GM23338 (cell line): ENCODE results near the gene APLN. TPM values are rescaled to one million over a fixed set of nuclear protein-coding genes. Genes with fewer than 3 reads are reported as not detected.

ENCODE experiments used
- ATAC-seq: fragments of 200-7000 bp; cut with Tn5 transposase; 3 replicates; pipeline ENCODE4 v1.9.1; 2020
- DNase-seq: peaks from one replicate; pipeline ENCODE4 v3.0.0-alpha.2; 2015; ENCODE audit warnings: low spot score
- H2AFZ ChIP-seq: fragments of 200-600 bp; sonication (generic); 2 replicates; pipeline ENCODE4 v1.8.0; 2016; ENCODE audit warnings: antibody characterized with exemption, mild to moderate bottlenecking, moderate library complexity
- H3F3A ChIP-seq: fragments of 200-600 bp; sonication (generic); replicated peaks from 2 replicates; pipeline ENCODE4 v1.8.0; 2017; ENCODE audit warnings: antibody characterized with exemption, mixed run types, low read depth
- H3K27ac ChIP-seq: fragments of 200-600 bp; sonication (generic); 2 replicates; pipeline ENCODE4 v1.6.1; 2016; ENCODE audit warnings: low read depth
- H3K27me3 ChIP-seq: fragments of 200-600 bp; sonication (generic); 2 replicates; pipeline ENCODE4 v1.8.0; 2016; ENCODE audit warnings: mild to moderate bottlenecking, mixed run types, moderate library complexity; ENCODE audit not compliant: insufficient read depth
- H3K36me3 ChIP-seq: fragments of 200-600 bp; sonication (generic); 2 replicates; pipeline ENCODE4 v1.8.0; 2016; ENCODE audit warnings: mild to moderate bottlenecking; ENCODE audit not compliant: insufficient read depth
- H3K4me1 ChIP-seq: fragments of 200-600 bp; sonication (generic); 2 replicates; pipeline ENCODE4 v1.8.0; 2016; ENCODE audit warnings: mild to moderate bottlenecking, moderate library complexity; ENCODE audit not compliant: insufficient read depth
- H3K4me2 ChIP-seq: fragments of 200-600 bp; sonication (generic); 2 replicates; pipeline ENCODE4 v1.7.1; 2017; ENCODE audit warnings: mixed run types
- H3K4me3 ChIP-seq: fragments of 200-600 bp; sonication (generic); 2 replicates; pipeline ENCODE4 v1.6.1; 2016; ENCODE audit warnings: mixed run types
- H3K79me2 ChIP-seq: fragments of 200-600 bp; sonication (generic); replicated peaks from 2 replicates; pipeline ENCODE4 v1.8.0; 2017; ENCODE audit warnings: mild to moderate bottlenecking; ENCODE audit not compliant: insufficient read depth
- H3K9me2 ChIP-seq: fragments of 200-600 bp; sonication (generic); 2 replicates; pipeline ENCODE4 v1.8.0; 2017; ENCODE audit not compliant: insufficient read depth
- H4K20me1 ChIP-seq: fragments of 200-600 bp; sonication (generic); replicated peaks from 2 replicates; pipeline ENCODE4 v1.8.0; 2017; ENCODE audit warnings: mild to moderate bottlenecking; ENCODE audit not compliant: insufficient read depth
- H3K27ac Mint-ChIP-seq: 2 replicates; pipeline ENCODE4 v1.8.0; 2020; ENCODE audit warnings: inconsistent platforms, mild to moderate bottlenecking, moderate library complexity, mixed read lengths
- H3K27me3 Mint-ChIP-seq: 3 replicates; pipeline ENCODE4 v1.8.0; 2022; ENCODE audit warnings: low read depth, mild to moderate bottlenecking, moderate library complexity, mixed read lengths, inconsistent platforms; ENCODE audit not compliant: insufficient read depth, poor library complexity
- H3K36me3 Mint-ChIP-seq: 3 replicates; pipeline ENCODE4 v1.8.0; 2021; ENCODE audit warnings: low read depth, mild to moderate bottlenecking, inconsistent platforms, moderate library complexity, mixed read lengths
- H3K4me1 Mint-ChIP-seq: 3 replicates; pipeline ENCODE4 v1.8.0; 2020; ENCODE audit warnings: mild to moderate bottlenecking, inconsistent platforms, mixed read lengths
- H3K4me3 Mint-ChIP-seq: 3 replicates; pipeline ENCODE4 v1.8.0; 2021; ENCODE audit warnings: moderate library complexity, mild to moderate bottlenecking, inconsistent platforms, mixed read lengths
- H3K9me3 Mint-ChIP-seq: 3 replicates; pipeline ENCODE4 v1.8.0; 2020; ENCODE audit warnings: moderate library complexity, mild to moderate bottlenecking, inconsistent platforms, mixed read lengths
- EZH2 ChIP-seq: fragments of 200-600 bp; sonication (generic); IDR thresholded peaks from one replicate; pipeline ENCODE4 v1.8.0; 2017; ENCODE audit warnings: antibody characterized with exemption, mild to moderate bottlenecking, low read depth; ENCODE audit not compliant: unreplicated experiment
- JUNB ChIP-seq: IDR thresholded peaks from one replicate; pipeline ENCODE4 v1.6.1; 2016; ENCODE audit warnings: antibody characterized with exemption; ENCODE audit not compliant: unreplicated experiment
- NANOG ChIP-seq: IDR thresholded peaks from 2 replicates; pipeline ENCODE4 v1.6.1; 2016; ENCODE audit warnings: antibody characterized with exemption, borderline replicate concordance
- POLR2AphosphoS5 ChIP-seq: IDR thresholded peaks from 2 replicates; pipeline ENCODE4 v1.6.1; 2016; ENCODE audit warnings: antibody characterized with exemption, low read depth
- STAT1 ChIP-seq: IDR thresholded peaks from one replicate; pipeline ENCODE4 v1.6.1; 2016; ENCODE audit warnings: antibody characterized with exemption; ENCODE audit not compliant: unreplicated experiment
- ZNF331 ChIP-seq: fragments of 250-450 bp; sonication (Bioruptor Pico); IDR thresholded peaks from 2 replicates; pipeline ENCODE4 v1.5.0; 2020; ENCODE audit warnings: low read depth, mild to moderate bottlenecking, moderate library complexity
- polyA plus RNA-seq: library from polyadenylated mRNA; unstranded; fragments of >200 nt; fragmentation: Nextera tagmentation; extraction: Ambion mirVana; gene quantifications from 2 replicates; pipeline ENCODE4 v1.2.1, GENCODE V29; 2016
- total RNA-seq: library from RNA; depleted of rRNA; stranded (reverse); fragments of >200 nt; shearing (Covaris generic); gene quantifications from 2 replicates; pipeline ENCODE4 v1.2.3, GENCODE V29; 2014
- TF ChIP-seq, protein P1 (sequence below): IDR thresholded peaks from one replicate; pipeline ENCODE4 v1.6.1; 2018; ENCODE audit warnings: antibody characterized with exemption; ENCODE audit not compliant: unreplicated experiment
- TF ChIP-seq, protein P2 (sequence below): IDR thresholded peaks from 2 replicates; pipeline ENCODE4 v1.6.1; 2016; ENCODE audit warnings: antibody characterized with exemption
- TF ChIP-seq, protein P3 (sequence below): fragments of 250-450 bp; sonication (Bioruptor Pico); IDR thresholded peaks from 2 replicates; pipeline ENCODE4 v1.5.0; 2020; ENCODE audit warnings: mild to moderate bottlenecking, moderate library complexity

Gene APLN
- total and polyA plus RNA-seq, 2 experiments from 2014 or later: 0.49 to 0.60 TPM

DNA sequence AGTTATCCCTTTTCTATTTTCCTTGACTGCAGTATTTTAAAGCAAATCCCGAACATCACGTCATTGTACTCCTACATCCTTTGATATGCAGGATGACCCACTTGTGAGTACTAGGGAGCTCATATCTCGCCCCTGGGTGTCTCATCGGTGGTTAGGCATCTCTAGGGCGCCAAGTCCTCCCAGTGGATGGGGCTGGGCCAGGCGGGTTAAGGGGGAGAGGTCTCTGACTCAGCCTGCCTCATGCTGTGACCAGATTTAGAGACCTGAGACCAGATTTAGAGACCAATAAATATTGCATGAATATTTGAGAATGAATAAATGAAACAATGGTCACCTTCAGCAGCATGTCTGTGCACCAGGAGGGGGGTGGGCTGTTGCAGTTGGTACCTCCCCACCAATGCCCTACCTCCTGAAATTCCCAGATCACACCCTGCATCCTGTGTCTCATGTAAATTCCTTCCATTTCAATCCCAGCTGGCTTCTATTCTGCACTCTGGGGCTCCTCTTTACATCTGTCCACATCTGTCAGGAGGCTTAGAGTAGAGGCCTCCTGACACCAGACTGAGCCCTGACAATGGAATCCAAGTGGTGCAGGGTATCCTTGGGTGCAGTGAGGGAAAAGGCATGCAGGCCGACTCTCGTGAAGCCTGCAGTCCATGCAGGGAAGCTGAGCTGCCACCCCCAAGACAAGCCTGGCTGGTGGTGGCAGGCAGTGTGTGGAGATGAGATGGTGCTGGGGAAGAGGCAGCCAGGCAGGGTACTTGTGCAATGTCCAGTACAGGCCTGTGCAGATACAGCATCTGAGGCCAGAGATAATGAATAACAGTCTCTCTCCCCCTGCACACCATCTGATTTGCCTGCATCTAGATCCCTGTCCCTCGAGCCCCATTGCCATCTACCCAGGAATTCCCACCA, 5.2 kb downstream of the APLN start:
- Mint-ChIP-seq H3K27me3 (peaks cover 35% of the 10 kb centered on the region), H3K9me3 (no peaks in the 10 kb centered on the region), H3K4me3 (no peak overlapping the region), H3K36me3 (no peaks in the 10 kb centered on the region), H3K4me1 (peaks cover 13% of the 10 kb centered on the region), H3K27ac (no peak overlapping the region)
- Histone ChIP-seq H2AFZ (no peak overlapping the region), H3F3A (no peaks in the 10 kb centered on the region), H3K4me1 (no peaks in the 10 kb centered on the region), H3K27ac (no peak overlapping the region), H3K36me3 (no peaks in the 10 kb centered on the region), H3K4me2 (no peak overlapping the region), H3K27me3 (peaks cover 33% of the 10 kb centered on the region), H3K4me3 (no peak overlapping the region), H4K20me1 (no peaks in the 10 kb centered on the region), H3K79me2 (no peaks in the 10 kb centered on the region), H3K9me2 (no peaks in the 10 kb centered on the region)
- TF ChIP-seq NANOG (no peak), JUNB (no peak), ZNF331 (CRISPR knock-in tag) (no peak), EZH2 (no peak), POLR2AphosphoS5 (no peak), STAT1 (no peak)
- TF ChIP-seq, protein P1, sequence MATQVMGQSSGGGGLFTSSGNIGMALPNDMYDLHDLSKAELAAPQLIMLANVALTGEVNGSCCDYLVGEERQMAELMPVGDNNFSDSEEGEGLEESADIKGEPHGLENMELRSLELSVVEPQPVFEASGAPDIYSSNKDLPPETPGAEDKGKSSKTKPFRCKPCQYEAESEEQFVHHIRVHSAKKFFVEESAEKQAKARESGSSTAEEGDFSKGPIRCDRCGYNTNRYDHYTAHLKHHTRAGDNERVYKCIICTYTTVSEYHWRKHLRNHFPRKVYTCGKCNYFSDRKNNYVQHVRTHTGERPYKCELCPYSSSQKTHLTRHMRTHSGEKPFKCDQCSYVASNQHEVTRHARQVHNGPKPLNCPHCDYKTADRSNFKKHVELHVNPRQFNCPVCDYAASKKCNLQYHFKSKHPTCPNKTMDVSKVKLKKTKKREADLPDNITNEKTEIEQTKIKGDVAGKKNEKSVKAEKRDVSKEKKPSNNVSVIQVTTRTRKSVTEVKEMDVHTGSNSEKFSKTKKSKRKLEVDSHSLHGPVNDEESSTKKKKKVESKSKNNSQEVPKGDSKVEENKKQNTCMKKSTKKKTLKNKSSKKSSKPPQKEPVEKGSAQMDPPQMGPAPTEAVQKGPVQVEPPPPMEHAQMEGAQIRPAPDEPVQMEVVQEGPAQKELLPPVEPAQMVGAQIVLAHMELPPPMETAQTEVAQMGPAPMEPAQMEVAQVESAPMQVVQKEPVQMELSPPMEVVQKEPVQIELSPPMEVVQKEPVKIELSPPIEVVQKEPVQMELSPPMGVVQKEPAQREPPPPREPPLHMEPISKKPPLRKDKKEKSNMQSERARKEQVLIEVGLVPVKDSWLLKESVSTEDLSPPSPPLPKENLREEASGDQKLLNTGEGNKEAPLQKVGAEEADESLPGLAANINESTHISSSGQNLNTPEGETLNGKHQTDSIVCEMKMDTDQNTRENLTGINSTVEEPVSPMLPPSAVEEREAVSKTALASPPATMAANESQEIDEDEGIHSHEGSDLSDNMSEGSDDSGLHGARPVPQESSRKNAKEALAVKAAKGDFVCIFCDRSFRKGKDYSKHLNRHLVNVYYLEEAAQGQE: no peak
- TF ChIP-seq, protein P2, sequence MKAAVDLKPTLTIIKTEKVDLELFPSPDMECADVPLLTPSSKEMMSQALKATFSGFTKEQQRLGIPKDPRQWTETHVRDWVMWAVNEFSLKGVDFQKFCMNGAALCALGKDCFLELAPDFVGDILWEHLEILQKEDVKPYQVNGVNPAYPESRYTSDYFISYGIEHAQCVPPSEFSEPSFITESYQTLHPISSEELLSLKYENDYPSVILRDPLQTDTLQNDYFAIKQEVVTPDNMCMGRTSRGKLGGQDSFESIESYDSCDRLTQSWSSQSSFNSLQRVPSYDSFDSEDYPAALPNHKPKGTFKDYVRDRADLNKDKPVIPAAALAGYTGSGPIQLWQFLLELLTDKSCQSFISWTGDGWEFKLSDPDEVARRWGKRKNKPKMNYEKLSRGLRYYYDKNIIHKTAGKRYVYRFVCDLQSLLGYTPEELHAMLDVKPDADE: no peak
- TF ChIP-seq, protein P3, sequence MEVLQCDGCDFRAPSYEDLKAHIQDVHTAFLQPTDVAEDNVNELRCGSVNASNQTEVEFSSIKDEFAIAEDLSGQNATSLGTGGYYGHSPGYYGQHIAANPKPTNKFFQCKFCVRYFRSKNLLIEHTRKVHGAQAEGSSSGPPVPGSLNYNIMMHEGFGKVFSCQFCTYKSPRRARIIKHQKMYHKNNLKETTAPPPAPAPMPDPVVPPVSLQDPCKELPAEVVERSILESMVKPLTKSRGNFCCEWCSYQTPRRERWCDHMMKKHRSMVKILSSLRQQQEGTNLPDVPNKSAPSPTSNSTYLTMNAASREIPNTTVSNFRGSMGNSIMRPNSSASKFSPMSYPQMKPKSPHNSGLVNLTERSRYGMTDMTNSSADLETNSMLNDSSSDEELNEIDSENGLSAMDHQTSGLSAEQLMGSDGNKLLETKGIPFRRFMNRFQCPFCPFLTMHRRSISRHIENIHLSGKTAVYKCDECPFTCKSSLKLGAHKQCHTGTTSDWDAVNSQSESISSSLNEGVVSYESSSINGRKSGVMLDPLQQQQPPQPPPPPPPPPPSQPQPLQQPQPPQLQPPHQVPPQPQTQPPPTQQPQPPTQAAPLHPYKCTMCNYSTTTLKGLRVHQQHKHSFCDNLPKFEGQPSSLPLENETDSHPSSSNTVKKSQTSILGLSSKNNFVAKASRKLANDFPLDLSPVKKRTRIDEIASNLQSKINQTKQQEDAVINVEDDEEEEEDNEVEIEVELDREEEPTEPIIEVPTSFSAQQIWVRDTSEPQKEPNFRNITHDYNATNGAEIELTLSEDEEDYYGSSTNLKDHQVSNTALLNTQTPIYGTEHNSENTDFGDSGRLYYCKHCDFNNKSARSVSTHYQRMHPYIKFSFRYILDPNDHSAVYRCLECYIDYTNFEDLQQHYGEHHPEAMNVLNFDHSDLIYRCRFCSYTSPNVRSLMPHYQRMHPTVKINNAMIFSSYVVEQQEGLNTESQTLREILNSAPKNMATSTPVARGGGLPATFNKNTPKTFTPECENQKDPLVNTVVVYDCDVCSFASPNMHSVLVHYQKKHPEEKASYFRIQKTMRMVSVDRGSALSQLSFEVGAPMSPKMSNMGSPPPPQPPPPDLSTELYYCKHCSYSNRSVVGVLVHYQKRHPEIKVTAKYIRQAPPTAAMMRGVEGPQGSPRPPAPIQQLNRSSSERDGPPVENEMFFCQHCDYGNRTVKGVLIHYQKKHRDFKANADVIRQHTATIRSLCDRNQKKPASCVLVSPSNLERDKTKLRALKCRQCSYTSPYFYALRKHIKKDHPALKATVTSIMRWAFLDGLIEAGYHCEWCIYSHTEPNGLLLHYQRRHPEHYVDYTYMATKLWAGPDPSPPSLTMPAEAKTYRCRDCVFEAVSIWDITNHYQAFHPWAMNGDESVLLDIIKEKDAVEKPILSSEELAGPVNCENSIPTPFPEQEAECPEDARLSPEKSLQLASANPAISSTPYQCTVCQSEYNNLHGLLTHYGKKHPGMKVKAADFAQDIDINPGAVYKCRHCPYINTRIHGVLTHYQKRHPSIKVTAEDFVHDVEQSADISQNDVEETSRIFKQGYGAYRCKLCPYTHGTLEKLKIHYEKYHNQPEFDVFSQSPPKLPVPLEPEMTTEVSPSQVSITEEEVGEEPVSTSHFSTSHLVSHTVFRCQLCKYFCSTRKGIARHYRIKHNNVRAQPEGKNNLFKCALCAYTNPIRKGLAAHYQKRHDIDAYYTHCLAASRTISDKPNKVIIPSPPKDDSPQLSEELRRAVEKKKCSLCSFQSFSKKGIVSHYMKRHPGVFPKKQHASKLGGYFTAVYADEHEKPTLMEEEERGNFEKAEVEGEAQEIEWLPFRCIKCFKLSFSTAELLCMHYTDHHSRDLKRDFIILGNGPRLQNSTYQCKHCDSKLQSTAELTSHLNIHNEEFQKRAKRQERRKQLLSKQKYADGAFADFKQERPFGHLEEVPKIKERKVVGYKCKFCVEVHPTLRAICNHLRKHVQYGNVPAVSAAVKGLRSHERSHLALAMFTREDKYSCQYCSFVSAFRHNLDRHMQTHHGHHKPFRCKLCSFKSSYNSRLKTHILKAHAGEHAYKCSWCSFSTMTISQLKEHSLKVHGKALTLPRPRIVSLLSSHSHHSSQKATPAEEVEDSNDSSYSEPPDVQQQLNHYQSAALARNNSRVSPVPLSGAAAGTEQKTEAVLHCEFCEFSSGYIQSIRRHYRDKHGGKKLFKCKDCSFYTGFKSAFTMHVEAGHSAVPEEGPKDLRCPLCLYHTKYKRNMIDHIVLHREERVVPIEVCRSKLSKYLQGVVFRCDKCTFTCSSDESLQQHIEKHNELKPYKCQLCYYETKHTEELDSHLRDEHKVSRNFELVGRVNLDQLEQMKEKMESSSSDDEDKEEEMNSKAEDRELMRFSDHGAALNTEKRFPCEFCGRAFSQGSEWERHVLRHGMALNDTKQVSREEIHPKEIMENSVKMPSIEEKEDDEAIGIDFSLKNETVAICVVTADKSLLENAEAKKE (CRISPR knock-in tag): no peak
- ATAC-seq (no peak), DNase-seq (no peak)
